Measurements from ENCODE around the gene MYRIP.

MYRIP gene

GRCh38 chr3:40258064-40258463 is 448.7 kb downstream of the MYRIP start:
- Histone ChIP-seq H3K27ac (no peak overlapping the region), H3K36me3 (replicated peaks) (no peaks in the 10 kb centered on the region), H3K27me3 (replicated peaks) (no peaks in the 10 kb centered on the region), H3K4me3 (ENCODE audit: low read depth, low read length) (no peak overlapping the region)
- TF ChIP-seq CTCF (IDR thresholded peaks at IDR 0.05; ENCODE audit: low read depth, low read length, missing control alignments): no peak
- in situ Hi-C loops (cut with HindIII; ENCODE audit: low pct_ligation_motif_present, low sequenced_read_pairs): no loop called here
- DNase-seq: no peak

GRCh38 chr3:40258555-40258954 is 449.1 kb downstream of the MYRIP start:
- no peaks in the 10 kb centered on the region for H3K27me3 ChIP-seq (replicated peaks)
- in situ Hi-C loops (cut with HindIII; ENCODE audit: low pct_ligation_motif_present, low sequenced_read_pairs): no loop called here
- no peak for TF ChIP-seq CTCF (IDR thresholded peaks at IDR 0.05; ENCODE audit: low read depth, low read length, missing control alignments)
- no peaks in the 10 kb centered on the region for H3K36me3 ChIP-seq (replicated peaks)
- no peak overlapping the region for H3K27ac ChIP-seq
- DNase-seq: peak; percentile 6
- H3K4me3 ChIP-seq (ENCODE audit: low read depth, low read length): no peak overlapping the region

GRCh38 chr3:40262331-40262730 is 452.9 kb downstream of the MYRIP start:
- Histone ChIP-seq H3K36me3 (replicated peaks) (no peaks in the 10 kb centered on the region), H3K27me3 (replicated peaks) (no peaks in the 10 kb centered on the region), H3K4me3 (ENCODE audit: low read depth, low read length) (no peak overlapping the region), H3K27ac (no peak overlapping the region)
- in situ Hi-C loops (cut with HindIII; ENCODE audit: low pct_ligation_motif_present, low sequenced_read_pairs): no loop called here
- no peak for DNase-seq
- TF ChIP-seq CTCF (IDR thresholded peaks at IDR 0.05; ENCODE audit: low read depth, low read length, missing control alignments): no peak

- Histone ChIP-seq H3K36me3 (replicated peaks) (no peaks in the 10 kb centered on the region), H3K27me3 (replicated peaks) (no peaks in the 10 kb centered on the region), H3K27ac (no peak overlapping the region), H3K4me3 (ENCODE audit: low read depth, low read length) (no peak overlapping the region)
- TF ChIP-seq CTCF (IDR thresholded peaks at IDR 0.05; ENCODE audit: low read depth, low read length, missing control alignments): no peak
- no peak for DNase-seq
- in situ Hi-C loops (cut with HindIII; ENCODE audit: low pct_ligation_motif_present, low sequenced_read_pairs): no loop called here
These were observed 455.0 kb downstream of the MYRIP start for GRCh38 chr3:40264451-40264850.

- Histone ChIP-seq H3K4me3 (ENCODE audit: low read depth, low read length) (no peak overlapping the region), H3K36me3 (replicated peaks) (no peaks in the 10 kb centered on the region), H3K27ac (no peak overlapping the region), H3K27me3 (replicated peaks) (no peaks in the 10 kb centered on the region)
- in situ Hi-C loops (cut with HindIII; ENCODE audit: low pct_ligation_motif_present, low sequenced_read_pairs): no loop called here
- DNase-seq: no peak
- TF ChIP-seq CTCF (IDR thresholded peaks at IDR 0.05; ENCODE audit: low read depth, low read length, missing control alignments): no peak
These were observed 455.8 kb downstream of the MYRIP start for GRCh38 chr3:40265181-40265580.

- TF ChIP-seq CTCF (IDR thresholded peaks at IDR 0.05; ENCODE audit: low read depth, low read length, missing control alignments): no peak
- Histone ChIP-seq H3K4me3 (ENCODE audit: low read depth, low read length) (no peak overlapping the region), H3K27ac (no peak overlapping the region), H3K27me3 (replicated peaks) (no peaks in the 10 kb centered on the region), H3K36me3 (replicated peaks) (no peaks in the 10 kb centered on the region)
- DNase-seq: no peak
- in situ Hi-C loops (cut with HindIII; ENCODE audit: low pct_ligation_motif_present, low sequenced_read_pairs): no loop called here
These were observed 458.7 kb downstream of the MYRIP start for GRCh38 chr3:40267937-40268724.

Measured in brain microvascular endothelial cell (primary cell).